Sigmoid colon (tissue), 3 donors: ENCODE results near the gene FNIP1.

ENCODE experiments used
- POLR2A ChIP-seq, 2 donors: fragments of 450-650 bp; IDR thresholded peaks; one replicate each; pipeline ENCODE4 v1.6.1; 2016; ENCODE audit warnings: antibody characterized with exemption in 2 of 2, mild to moderate bottlenecking in 2 of 2, moderate library complexity in 2 of 2
- TF ChIP-seq, protein P1 (sequence below), 4 experiments: fragments of 450-650 bp in 3 of 4; fragments of 200-600 bp in 1 of 4; IDR thresholded peaks; one replicate each; pipeline ENCODE4 v1.5.1; 2016 to 2019; ENCODE audit warnings: antibody characterized with exemption in 4 of 4, mild to moderate bottlenecking in 3 of 4, moderate library complexity in 2 of 4

DNA sequence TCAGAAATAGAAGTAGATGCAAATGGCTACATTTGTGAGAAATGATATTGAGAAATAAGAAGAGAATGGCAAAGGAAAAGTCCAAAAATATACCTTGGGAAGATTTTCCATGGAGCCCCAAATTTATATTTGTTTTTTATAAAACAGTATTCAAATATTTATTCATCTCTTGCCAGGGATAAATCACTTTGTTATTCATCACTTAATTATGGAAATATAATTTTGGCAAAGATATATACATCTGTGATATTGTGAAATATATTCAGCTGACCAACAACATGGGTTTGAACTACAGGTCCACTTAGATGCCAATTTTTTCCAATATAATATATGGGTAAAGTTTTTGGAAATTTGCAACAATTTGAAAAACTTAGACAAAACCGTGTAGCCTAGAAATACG lies 142.0 kb downstream of the FNIP1 start:
- TF ChIP-seq, protein P1, sequence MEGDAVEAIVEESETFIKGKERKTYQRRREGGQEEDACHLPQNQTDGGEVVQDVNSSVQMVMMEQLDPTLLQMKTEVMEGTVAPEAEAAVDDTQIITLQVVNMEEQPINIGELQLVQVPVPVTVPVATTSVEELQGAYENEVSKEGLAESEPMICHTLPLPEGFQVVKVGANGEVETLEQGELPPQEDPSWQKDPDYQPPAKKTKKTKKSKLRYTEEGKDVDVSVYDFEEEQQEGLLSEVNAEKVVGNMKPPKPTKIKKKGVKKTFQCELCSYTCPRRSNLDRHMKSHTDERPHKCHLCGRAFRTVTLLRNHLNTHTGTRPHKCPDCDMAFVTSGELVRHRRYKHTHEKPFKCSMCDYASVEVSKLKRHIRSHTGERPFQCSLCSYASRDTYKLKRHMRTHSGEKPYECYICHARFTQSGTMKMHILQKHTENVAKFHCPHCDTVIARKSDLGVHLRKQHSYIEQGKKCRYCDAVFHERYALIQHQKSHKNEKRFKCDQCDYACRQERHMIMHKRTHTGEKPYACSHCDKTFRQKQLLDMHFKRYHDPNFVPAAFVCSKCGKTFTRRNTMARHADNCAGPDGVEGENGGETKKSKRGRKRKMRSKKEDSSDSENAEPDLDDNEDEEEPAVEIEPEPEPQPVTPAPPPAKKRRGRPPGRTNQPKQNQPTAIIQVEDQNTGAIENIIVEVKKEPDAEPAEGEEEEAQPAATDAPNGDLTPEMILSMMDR (IDR thresholded peaks at IDR 0.05): no peak
- no peak for TF ChIP-seq POLR2A (IDR thresholded peaks at IDR 0.05)
